DND-41 (cell line): ENCODE measurements around the gene RBFOX1.

Source experiments
- CTCF ChIP-seq: IDR thresholded peaks from 2 replicates; pipeline ENCODE4 v1.5.1; 2012; ENCODE audit warnings: borderline replicate concordance, low read length, moderate library complexity, mild to moderate bottlenecking; ENCODE audit not compliant: poor library complexity, severe bottlenecking; ENCODE audit errors: extremely low read depth
- EZH2 ChIP-seq: IDR thresholded peaks from 3 replicates; pipeline ENCODE4 v1.6.1; 2012; ENCODE audit warnings: borderline replicate concordance, low read depth, mild to moderate bottlenecking, moderate library complexity, low read length, inconsistent platforms; ENCODE audit not compliant: severe bottlenecking

- TF ChIP-seq CTCF (no peak), EZH2 (no peak)
Measured at GRCh38 chr16:7436306-7436705, 103.7 kb downstream of the RBFOX1 start.
